ENCODE results near the gene MLKL.

GRCh38 chr16:74657870-74658642, 42.6 kb downstream of the MLKL start:
- TF ChIP-seq ARNT (IDR thresholded peaks at IDR 0.05) (no peak), HDGF (IDR thresholded peaks at IDR 0.05; ENCODE audit: borderline replicate concordance) (no peak), FOXA1 (IDR thresholded peaks at IDR 0.05) (no peak)
